ENCODE measurements around the gene ABR.

GRCh38 chr17:1022278-1023024 lies 157.3 kb downstream of the ABR start:
- TF ChIP-seq, protein P1, sequence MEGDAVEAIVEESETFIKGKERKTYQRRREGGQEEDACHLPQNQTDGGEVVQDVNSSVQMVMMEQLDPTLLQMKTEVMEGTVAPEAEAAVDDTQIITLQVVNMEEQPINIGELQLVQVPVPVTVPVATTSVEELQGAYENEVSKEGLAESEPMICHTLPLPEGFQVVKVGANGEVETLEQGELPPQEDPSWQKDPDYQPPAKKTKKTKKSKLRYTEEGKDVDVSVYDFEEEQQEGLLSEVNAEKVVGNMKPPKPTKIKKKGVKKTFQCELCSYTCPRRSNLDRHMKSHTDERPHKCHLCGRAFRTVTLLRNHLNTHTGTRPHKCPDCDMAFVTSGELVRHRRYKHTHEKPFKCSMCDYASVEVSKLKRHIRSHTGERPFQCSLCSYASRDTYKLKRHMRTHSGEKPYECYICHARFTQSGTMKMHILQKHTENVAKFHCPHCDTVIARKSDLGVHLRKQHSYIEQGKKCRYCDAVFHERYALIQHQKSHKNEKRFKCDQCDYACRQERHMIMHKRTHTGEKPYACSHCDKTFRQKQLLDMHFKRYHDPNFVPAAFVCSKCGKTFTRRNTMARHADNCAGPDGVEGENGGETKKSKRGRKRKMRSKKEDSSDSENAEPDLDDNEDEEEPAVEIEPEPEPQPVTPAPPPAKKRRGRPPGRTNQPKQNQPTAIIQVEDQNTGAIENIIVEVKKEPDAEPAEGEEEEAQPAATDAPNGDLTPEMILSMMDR (IDR thresholded peaks at IDR 0.05; ENCODE audit: insufficient read depth, low read depth, low read length), result no peak
- no peak for TF ChIP-seq EZH2 (IDR thresholded peaks at IDR 0.05; ENCODE audit: insufficient read depth, low read length)

All from astrocyte (in vitro differentiated cells and primary cell).